Testis (tissue), 3 donors: ENCODE data around the gene UNC50. TPM values are rescaled to one million over a fixed set of nuclear protein-coding genes. Genes with fewer than 3 reads are reported as not detected.

Experiments used
- DNase-seq: peaks from one replicate; pipeline ENCODE4 v3.0.0-alpha.2; 2019
- H3K27ac ChIP-seq, 2 donors: fragments of 200-600 bp; sonication (generic); one replicate each; pipeline ENCODE4 v1.5.1; 2019
- H3K27me3 ChIP-seq: fragments of 200-600 bp; sonication (generic); one replicate; pipeline ENCODE4 v1.5.1; 2019
- H3K36me3 ChIP-seq: fragments of 200-600 bp; sonication (generic); one replicate; pipeline ENCODE4 v1.5.1; 2017; ENCODE audit warnings: low read depth; ENCODE audit errors: missing control alignments
- H3K4me1 ChIP-seq: fragments of 200-600 bp; sonication (generic); one replicate; pipeline ENCODE4 v1.5.1; 2019
- H3K4me3 ChIP-seq, 2 donors: fragments of 200-600 bp; sonication (generic); one replicate each; pipeline ENCODE4 v1.5.1; 2017 to 2019
- H3K9me3 ChIP-seq: fragments of 200-600 bp; sonication (generic); one replicate; pipeline ENCODE4 v1.5.1; 2017
- CTCF ChIP-seq, 3 experiments: fragments of 450-650 bp in 2 of 3; fragments of 200-600 bp in 1 of 3; sonication (generic) in 1 of 3; IDR thresholded peaks; one replicate each; pipeline ENCODE4 v1.5.1; 2016 to 2019; ENCODE audit warnings: antibody characterized with exemption in 3 of 3, mild to moderate bottlenecking in 2 of 3, moderate library complexity in 1 of 3
- POLR2A ChIP-seq: fragments of 450-650 bp; IDR thresholded peaks from one replicate; pipeline ENCODE4 v1.6.1; 2017; ENCODE audit warnings: antibody characterized with exemption, mild to moderate bottlenecking, moderate library complexity
- WGBS, 2 donors: methylation state at CpG; one replicate each; pipeline ENCODE4 v1.1.5; 2018; 5-methylcytosine and 5-hydroxymethylcytosine counted together
- intact Hi-C: fragments of 100-400 bp; cut with DNase I; formaldehyde crosslinking; loops from one replicate; pipeline ENCODE4 v1.15.1; 2023; ENCODE audit warnings: low total_unique reads
- polyA plus RNA-seq: library from polyadenylated mRNA; stranded (reverse); fragments of 350-450 nt; fragmentation: Illumina TruSeq; extraction: RNeasy Lipid Tissue Mini Kit (QIAGEN cat#74804); gene quantifications from one replicate; pipeline ENCODE4 v1.2.3, GENCODE V29; 2014; ENCODE audit warnings: low read depth, low replicate concordance; ENCODE audit not compliant: insufficient read depth
- total RNA-seq, 2 donors: library from RNA; depleted of rRNA; stranded (reverse); fragments of >200 nt; gene quantifications; one replicate each; pipeline ENCODE4 v1.2.3, GENCODE V29; 2016

Gene UNC50
- total and polyA plus RNA-seq, 3 donors from 2014 or later, result 60.4 to 102 (median 60.8) TPM

GRCh38 chr2:98583816-98584618, 24.4 kb upstream of the UNC50 start:
- TF ChIP-seq POLR2A, result no peak
- TF ChIP-seq CTCF (IDR thresholded peaks at IDR 0.05), result no peak
- 78 to 86% methylated on average over 8 to 10 of the region's 10 CpGs for WGBS, 2 donors
- Histone ChIP-seq H3K4me3 (no peak overlapping the region), H3K27ac (no peak overlapping the region), H3K27me3 (no peaks in the 10 kb centered on the region), H3K9me3 (no peaks in the 10 kb centered on the region), H3K36me3 (no peaks in the 10 kb centered on the region), H3K4me1 (no peaks in the 10 kb centered on the region)
- intact Hi-C loops, result no loop called here
- DNase-seq, result no peak

- no peak for DNase-seq
Measured at GRCh38 chr2:98585386-98585785, 23.0 kb upstream of the UNC50 start.

GRCh38 chr2:98586551-98587140, 21.7 kb upstream of the UNC50 start:
- TF ChIP-seq CTCF (IDR thresholded peaks at IDR 0.05) (no peak), POLR2A (no peak)
- no peaks in the 10 kb centered on the region for H3K36me3 ChIP-seq
- no peak for DNase-seq
- H3K4me1 ChIP-seq, result no peaks in the 10 kb centered on the region
- no peak overlapping the region for H3K4me3 ChIP-seq
- WGBS, 2 donors, result 89 to 96% methylated on average over 5 to 6 of the region's 6 CpGs
- intact Hi-C loops, result no loop called here
- no peaks in the 10 kb centered on the region for H3K9me3 ChIP-seq
- H3K27me3 ChIP-seq, result no peaks in the 10 kb centered on the region
- H3K27ac ChIP-seq, result no peak overlapping the region

More at GRCh38 chr2:98585386-98585785, 23.0 kb upstream of the UNC50 start:
- WGBS, 2 donors, result 93 to 95% methylated on average over 10 of the region's 10 CpGs
- H3K27me3 ChIP-seq, result no peaks in the 10 kb centered on the region
- intact Hi-C loops, result no loop called here
- TF ChIP-seq POLR2A, result no peak
- no peak for TF ChIP-seq CTCF (IDR thresholded peaks at IDR 0.05)
- no peak overlapping the region for H3K4me3 ChIP-seq
- no peak overlapping the region for H3K27ac ChIP-seq
- H3K4me1 ChIP-seq, result no peaks in the 10 kb centered on the region
- no peaks in the 10 kb centered on the region for H3K36me3 ChIP-seq
- no peaks in the 10 kb centered on the region for H3K9me3 ChIP-seq

GRCh38 chr2:98588880-98589431, 19.4 kb upstream of the UNC50 start:
- H3K4me3 ChIP-seq, result no peak overlapping the region
- H3K9me3 ChIP-seq, result no peaks in the 10 kb centered on the region
- H3K27me3 ChIP-seq, result no peaks in the 10 kb centered on the region
- TF ChIP-seq POLR2A (no peak), CTCF (IDR thresholded peaks at IDR 0.05) (no peak)
- WGBS, 2 donors, result 47 to 59% methylated on average over 3 to 4 of the region's 4 CpGs
- no peak overlapping the region for H3K27ac ChIP-seq
- intact Hi-C loops, result no loop called here
- H3K36me3 ChIP-seq, result no peaks in the 10 kb centered on the region
- no peak for DNase-seq
- no peaks in the 10 kb centered on the region for H3K4me1 ChIP-seq
